NCI-H2196 treated with DMSO at 0.1 percent for 48 hours (cell line): Measurements from ENCODE around the gene ATP2C2.
"Not testable (repeated sequence)": the region's sequence is repeated elsewhere in the genome, so short reads cannot be mapped to it uniquely, and the experiment has no call there.

Source experiments
- DNase-seq: peaks from one replicate; lab custom pipeline; 2025; ENCODE audit not compliant: unreplicated experiment; lab: John Stamatoyannopoulos, UW

The ATP2C2 gene

GRCh38 chr16:84391151-84392030 is 23.1 kb downstream of the ATP2C2 start:
- DNase-seq, result no peak

DNA sequence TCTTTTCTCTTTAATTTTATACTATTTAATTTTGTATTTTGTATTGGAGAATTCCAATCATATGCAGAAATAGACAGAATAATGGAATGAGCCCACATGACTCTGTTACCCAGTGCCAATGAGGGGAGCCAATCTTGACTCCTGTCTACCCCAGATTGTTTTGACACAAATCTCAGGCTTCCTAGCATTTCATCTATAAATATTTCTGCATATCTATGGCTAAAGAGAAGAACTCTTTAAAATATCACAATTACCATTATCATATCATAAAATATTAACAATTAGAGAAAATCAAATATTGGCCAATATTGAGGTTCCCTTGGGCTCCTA is 23.7 kb downstream of the ATP2C2 start:
- DNase-seq, result no peak

GRCh38 chr16:84396082-84396481 is 27.7 kb downstream of the ATP2C2 start:
- DNase-seq, result not testable (repeated sequence)

GRCh38 chr16:84396537-84397008 is 28.2 kb downstream of the ATP2C2 start:
- DNase-seq, result no peak

GRCh38 chr16:84397090-84397489 is 28.8 kb downstream of the ATP2C2 start:
- DNase-seq, result no peak

DNA sequence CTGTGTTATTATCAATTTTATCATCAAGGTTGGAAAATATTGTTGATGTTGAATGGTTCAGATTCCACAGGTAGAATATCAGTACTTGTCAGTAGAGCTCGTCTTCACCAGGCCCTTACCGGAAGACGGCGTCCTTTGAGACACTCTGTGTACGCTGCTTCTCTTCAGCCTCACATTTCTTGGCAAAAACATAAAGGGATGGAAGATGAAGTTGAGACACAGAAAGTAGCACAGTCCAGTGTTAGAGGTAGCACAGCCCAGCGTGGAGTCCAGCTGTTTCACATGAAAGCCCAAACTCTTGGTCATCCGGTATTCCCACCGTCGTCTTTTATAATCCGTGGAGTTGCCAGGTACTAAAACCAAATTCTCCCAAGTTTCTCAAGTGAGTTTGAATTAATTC is 30.4 kb downstream of the ATP2C2 start:
- DNase-seq, result no peak

DNA sequence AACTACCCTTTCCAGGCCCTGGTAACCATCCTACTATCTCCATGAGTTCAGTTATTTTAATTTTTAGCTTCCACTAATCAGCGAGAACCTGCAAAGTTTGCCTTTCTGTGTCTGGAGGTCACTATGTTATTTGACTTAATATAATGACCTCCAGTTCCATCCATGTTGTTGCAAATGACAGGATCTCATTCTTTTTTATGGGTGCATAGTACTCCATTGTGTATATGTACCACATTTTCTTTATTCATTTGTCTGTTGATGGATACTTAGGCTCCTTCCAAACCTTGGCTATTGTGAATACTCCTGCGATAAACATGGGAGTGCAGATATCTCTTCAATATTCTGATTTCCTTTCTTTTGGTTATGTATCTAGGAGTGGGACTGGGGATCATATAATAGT is 31.6 kb downstream of the ATP2C2 start:
- DNase-seq, result not testable (repeated sequence)

DNA sequence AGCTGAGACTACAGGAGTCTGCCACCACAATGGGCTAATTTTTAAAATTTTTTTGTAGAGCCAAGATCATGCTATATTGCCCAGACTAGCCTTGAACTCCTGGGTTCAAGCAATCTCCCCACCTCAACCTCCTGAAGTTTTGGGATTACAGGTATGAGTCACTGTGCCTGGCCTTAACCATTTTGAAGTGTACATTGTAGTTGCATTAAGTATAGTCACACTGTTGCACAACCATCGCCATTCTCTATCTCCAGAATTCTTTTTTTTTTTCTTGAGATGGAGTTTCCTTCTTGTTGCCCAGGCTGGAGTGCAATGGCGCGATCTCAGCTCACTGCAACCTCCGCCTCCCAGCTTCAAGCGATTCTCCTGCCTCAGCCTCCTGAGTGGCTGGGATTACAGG is 35.1 kb downstream of the ATP2C2 start:
- DNase-seq, result not testable (repeated sequence)

DNA sequence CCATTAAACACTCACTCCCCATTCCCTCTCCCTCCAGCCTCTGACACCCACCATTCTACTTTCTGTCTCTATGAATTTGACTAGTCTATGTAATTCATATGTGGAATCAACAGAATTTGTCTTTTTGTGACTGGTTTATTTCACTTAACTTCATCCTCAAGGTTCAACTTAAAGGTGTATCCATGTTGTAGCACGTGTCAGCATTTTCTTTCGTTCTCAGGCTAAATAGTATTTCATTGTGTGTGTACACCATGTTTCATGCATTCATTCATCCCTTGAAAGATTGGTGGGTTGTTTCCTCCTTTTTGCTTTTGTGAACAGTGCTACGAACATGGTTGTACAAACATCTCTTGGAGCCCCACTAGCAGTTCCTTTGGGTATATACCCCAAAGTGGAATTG is 36.0 kb downstream of the ATP2C2 start:
- no peak for DNase-seq

- no peak for DNase-seq
Measured at GRCh38 chr16:84404936-84405639, 36.8 kb downstream of the ATP2C2 start.

DNA sequence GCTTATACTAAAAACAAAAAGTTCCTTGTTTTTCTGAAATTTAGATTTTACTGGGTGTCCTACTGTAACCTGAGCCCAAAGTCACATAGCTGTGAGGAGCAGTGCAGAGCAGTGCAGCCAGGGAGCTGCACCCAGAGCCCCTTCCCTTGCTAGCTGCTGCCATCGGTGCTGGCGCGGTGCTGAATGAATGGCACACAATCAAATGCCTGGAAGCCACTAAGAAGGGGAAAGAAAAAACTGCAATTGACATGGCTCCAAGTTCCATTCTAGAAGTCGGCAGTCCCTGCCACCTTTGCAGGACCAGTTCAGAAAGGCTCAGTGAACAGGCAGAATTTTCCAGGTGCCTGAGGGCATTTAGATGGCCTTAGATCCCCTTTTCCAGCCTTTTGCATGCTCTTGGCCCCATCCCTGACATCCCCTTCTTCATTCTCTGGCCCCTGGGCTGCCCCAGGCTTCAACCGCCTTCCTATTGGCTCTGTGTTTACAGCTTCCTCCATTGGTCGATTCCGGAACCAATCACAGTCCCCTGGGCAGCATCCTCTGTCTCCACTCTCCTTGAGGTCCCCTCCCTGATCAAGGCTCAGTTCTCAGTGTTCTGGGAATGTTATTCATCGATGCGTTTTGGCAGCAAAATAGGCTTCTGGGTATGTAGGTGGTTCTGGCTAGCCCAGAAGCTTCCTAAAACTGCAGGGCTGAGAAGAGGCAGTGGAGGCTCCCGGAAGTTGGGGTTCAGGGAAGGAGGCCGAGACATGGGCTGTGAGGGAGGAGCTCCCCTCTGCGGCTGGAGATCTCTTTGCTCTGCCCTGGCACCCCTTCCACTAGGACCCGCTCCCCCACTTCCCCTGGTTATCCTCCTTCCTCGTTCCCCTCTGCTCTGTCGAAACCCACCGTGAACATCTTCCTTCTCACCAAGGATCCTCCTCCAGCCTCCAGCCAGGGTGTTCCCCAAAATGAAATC is 37.9 kb downstream of the ATP2C2 start:
- DNase-seq, result no peak

GRCh38 chr16:84407588-84408313 is 39.4 kb downstream of the ATP2C2 start:
- DNase-seq, result no peak

DNA sequence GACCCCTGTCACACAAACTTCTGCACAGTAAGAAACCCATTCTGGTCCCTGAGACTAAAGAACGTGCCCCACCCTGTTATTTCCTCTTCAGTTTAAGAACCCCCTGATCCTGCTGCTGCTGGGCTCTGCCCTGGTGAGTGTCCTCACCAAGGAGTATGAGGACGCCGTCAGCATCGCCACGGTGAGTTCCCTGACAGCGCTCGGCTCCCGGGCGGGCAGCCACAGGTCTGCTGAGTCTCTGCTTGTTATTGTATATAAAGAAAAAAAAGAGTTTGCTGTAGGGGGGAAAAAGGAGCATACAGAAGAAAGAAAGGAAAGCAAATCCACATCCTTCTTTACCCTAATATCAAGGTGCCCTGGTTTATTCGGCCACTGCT is 40.0 kb downstream of the ATP2C2 start:
- DNase-seq, result no peak

DNA sequence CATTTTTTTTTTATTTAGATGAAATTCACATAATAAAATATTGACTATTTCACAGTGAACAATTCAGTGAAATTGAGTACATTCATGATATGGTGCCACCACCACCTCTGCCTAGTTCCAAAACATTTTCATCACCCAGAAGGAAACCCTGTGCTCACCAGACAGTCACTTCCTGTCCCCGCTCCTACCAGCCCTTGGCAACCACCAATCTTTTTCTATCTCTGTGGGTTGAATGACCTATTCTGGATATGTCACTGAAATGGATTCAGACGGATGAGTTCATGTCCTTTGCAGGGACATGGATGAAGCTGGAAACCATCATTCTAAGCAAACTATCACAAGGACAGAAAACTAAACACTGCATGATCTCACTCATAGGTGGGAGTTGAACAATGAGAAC is 40.5 kb downstream of the ATP2C2 start:
- no peak for DNase-seq

DNA sequence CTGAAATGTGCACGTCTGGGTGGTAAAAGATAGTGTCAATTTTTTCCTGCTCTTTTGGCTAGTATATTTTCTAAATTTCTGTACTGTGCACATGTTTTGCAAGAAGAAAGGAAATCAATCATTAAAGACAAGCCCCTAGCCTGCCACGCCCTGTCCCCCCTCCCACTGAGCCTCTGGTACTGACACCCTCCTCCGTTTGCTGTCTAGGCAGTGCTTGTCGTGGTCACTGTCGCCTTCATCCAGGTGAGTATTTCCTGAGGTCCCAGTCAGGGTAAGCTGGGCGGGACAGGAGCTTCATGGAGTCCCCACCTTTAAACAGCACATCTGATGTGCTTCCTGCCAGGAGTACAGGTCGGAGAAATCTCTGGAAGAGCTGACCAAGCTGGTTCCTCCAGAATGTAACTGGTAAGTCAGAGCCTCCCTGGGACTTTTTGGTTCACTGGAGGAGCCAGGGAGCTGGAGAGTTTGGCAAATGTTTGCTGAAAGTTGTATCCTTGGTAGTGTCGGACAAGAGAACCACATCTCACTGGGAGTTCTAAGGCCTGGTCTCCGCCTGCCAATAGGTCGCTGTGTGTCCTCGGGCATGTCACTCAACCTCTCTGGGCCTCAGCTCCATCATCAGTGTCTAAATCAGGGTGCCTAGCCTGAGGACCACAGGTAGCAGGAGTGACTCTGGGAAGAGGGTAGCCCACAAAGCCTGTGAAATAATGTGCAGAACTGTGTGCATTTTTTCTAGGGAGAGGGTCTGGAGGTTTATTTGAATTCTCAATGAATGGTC is 42.2 kb downstream of the ATP2C2 start:
- no peak for DNase-seq

- DNase-seq, result no peak
Measured at GRCh38 chr16:84411768-84412167, 43.4 kb downstream of the ATP2C2 start.

GRCh38 chr16:84412262-84412661 is 43.9 kb downstream of the ATP2C2 start:
- DNase-seq, result no peak

GRCh38 chr16:84413244-84414004 is 45.1 kb downstream of the ATP2C2 start:
- DNase-seq, result no peak

DNA sequence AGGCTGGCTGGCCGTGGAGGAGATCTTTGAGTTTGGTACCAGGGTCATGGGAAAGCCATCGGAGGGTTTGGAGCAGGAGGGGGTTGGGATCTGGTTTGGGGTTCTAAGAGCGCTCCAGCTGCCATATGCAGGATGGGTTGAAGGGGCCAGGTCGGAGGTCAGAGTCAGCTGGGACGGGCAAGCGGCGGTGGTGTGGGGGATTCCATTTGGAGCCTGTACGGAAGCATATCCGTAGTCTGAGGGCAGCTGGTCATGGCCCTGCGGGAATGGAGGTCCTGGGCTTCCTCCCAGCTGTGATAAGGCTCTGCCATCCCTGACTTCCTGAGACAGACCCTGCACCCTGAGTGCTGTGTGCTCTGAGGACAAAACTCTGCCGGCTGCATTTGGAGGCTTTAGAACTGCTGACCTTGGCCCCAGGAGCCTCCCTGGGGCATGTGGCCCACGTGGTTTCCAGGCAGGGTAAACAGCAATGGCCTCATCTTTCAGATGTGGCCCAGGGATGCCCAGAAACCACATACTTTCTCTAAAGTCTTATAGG is 46.5 kb downstream of the ATP2C2 start:
- no peak for DNase-seq
